Measurements from ENCODE around the gene DCAF16.

DCAF16 gene

DNA sequence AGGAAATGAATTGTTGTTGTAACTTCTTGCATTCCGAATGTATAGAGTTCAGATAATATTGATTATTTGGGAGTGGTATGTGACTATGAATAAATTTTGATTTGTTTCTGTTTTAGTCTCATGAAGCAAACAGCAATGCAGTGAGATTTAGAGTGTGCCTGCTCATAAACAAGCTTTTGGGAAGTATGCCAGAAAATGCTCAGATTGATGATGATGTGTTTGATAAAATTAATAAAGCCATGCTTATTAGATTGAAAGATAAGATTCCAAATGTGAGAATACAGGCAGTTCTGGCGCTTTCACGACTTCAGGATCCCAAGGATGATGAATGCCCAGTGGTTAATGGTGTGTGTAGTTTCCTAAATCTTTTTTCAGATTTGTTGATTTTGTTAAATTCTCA lies 2.2 kb upstream of the DCAF16 start:
- Histone ChIP-seq H3K27ac (ENCODE audit: extremely low read depth, low read depth, low read length) (no peak overlapping the region), H3K4me3 (ENCODE audit: low read depth, low read length) (peak overlapping the region; percentile 91), H3K36me3 (ENCODE audit: control insufficient read depth in 2 of 2, insufficient read depth in 1 of 2, low read length in 2 of 2) (peaks cover 9 to 48% of the 10 kb centered on the region in 2 experiments; a peak in 2 of 3 replicates), H3K9me3 (ENCODE audit: control insufficient read depth, insufficient read depth, low read depth, low read length) (no peaks in the 10 kb centered on the region), H3K4me1 (ENCODE audit: control insufficient read depth, insufficient read depth, low read length) (no peaks in the 10 kb centered on the region)
- ChIA-PET CTCF (interaction anchor here (0.6 kb wide), 1 partner anchor 207 kb away, joined by 3 read pairs; no protein-coding TSS in a partner anchor), POLR2A (no interaction called here)
- no peak for TF ChIP-seq YY2 (tag by site-specific recombination; IDR thresholded peaks at IDR 0.05)
- no peak for TF ChIP-seq ZNF112 (tag by site-specific recombination; IDR thresholded peaks at IDR 0.05)
- no peak for TF ChIP-seq ZNF621 (tag by site-specific recombination; IDR thresholded peaks at IDR 0.05)

DNA sequence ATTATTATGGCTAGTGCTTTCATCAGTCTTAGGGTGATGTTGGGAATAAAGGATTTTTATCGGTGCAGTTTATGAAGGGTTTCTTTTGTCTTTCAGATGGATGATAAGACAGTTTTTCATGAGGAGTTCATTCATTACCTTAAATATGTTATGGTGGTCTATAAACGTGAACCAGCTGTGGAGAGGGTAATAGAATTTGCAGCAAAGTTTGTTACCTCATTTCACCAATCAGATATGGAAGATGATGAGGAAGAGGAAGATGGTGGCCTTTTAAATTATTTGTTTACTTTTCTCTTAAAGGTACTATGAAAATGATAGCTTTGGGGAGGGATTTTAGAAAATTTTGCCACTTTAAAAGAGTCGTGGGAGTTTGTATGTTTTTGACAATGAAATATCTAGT lies 1.6 kb upstream of the DCAF16 start:
- no peak for TF ChIP-seq MEIS1 (CRISPR knock-in tag; IDR thresholded peaks at IDR 0.05; ENCODE audit: borderline replicate concordance)
- TF ChIP-seq, protein P1, sequence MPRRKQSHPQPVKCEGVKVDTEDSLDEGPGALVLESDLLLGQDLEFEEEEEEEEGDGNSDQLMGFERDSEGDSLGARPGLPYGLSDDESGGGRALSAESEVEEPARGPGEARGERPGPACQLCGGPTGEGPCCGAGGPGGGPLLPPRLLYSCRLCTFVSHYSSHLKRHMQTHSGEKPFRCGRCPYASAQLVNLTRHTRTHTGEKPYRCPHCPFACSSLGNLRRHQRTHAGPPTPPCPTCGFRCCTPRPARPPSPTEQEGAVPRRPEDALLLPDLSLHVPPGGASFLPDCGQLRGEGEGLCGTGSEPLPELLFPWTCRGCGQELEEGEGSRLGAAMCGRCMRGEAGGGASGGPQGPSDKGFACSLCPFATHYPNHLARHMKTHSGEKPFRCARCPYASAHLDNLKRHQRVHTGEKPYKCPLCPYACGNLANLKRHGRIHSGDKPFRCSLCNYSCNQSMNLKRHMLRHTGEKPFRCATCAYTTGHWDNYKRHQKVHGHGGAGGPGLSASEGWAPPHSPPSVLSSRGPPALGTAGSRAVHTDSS (tag by site-specific recombination; IDR thresholded peaks at IDR 0.05), result peak; percentile 79
- POLR2A ChIA-PET, result no interaction called here
- peak overlapping the region; percentile 91 for H3K4me3 ChIP-seq (ENCODE audit: low read depth, low read length)
- CTCF ChIA-PET, result interaction anchor here (0.6 kb wide), 1 partner anchor 208 kb away, joined by 3 read pairs; no protein-coding TSS in a partner anchor
- no peak overlapping the region for H3K27ac ChIP-seq (ENCODE audit: extremely low read depth, low read depth, low read length)
- H3K4me1 ChIP-seq (ENCODE audit: control insufficient read depth, insufficient read depth, low read length), result no peaks in the 10 kb centered on the region
- H3K36me3 ChIP-seq (ENCODE audit: control insufficient read depth in 2 of 2, insufficient read depth in 1 of 2, low read length in 2 of 2), result peaks cover 9 to 48% of the 10 kb centered on the region in 2 experiments; a peak in 2 of 3 replicates
- no peaks in the 10 kb centered on the region for H3K9me3 ChIP-seq (ENCODE audit: control insufficient read depth, insufficient read depth, low read depth, low read length)

DNA sequence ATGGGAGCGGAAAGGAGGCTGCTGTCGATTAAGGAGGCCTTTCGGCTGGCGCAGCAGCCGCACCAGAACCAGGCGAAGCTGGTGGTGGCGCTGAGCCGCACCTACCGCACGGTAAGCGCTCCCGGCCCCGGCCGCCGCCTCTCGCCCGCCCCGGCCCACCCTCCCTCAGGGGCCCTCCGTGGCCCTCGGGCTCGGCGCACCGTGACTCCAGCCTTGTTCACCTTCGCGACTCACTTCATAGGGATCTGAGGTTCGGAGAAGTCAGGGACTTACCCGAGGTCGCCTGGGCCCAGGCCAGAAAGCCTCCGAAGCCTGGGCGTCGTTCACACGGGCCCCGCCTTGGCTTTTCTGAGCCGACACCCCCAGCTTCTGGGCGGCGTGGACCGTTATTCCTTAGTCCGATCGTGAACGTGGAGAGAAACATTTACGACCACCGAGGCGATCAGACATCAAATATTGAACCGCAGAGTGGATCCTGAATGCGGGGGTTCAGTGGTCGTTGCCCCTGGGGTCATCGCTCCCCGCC lies 584 bp upstream of the DCAF16 start:
- Histone ChIP-seq H3K9me3 (ENCODE audit: control insufficient read depth, insufficient read depth, low read depth, low read length) (no peaks in the 10 kb centered on the region), H3K36me3 (ENCODE audit: control insufficient read depth in 2 of 2, insufficient read depth in 1 of 2, low read length in 2 of 2) (peaks cover 9 to 42% of the 10 kb centered on the region in 2 experiments; a peak in 2 of 3 replicates), H3K4me1 (ENCODE audit: control insufficient read depth, insufficient read depth, low read length) (no peaks in the 10 kb centered on the region), H3K27ac (ENCODE audit: extremely low read depth, low read depth, low read length) (peak overlapping the region; percentile 65), H3K4me3 (ENCODE audit: low read depth, low read length) (peak overlapping the region; percentile 91)
- CTCF ChIA-PET, result no interaction called here
- POLR2A ChIA-PET, result interaction anchor here (0.6 to 1.4 kb wide), 5 partner anchors 10 to 234 kb away, joined by 3 to 6 read pairs (median 4); partner anchors contain the start of genes LAP3 and MED28
- TF ChIP-seq, protein P2, sequence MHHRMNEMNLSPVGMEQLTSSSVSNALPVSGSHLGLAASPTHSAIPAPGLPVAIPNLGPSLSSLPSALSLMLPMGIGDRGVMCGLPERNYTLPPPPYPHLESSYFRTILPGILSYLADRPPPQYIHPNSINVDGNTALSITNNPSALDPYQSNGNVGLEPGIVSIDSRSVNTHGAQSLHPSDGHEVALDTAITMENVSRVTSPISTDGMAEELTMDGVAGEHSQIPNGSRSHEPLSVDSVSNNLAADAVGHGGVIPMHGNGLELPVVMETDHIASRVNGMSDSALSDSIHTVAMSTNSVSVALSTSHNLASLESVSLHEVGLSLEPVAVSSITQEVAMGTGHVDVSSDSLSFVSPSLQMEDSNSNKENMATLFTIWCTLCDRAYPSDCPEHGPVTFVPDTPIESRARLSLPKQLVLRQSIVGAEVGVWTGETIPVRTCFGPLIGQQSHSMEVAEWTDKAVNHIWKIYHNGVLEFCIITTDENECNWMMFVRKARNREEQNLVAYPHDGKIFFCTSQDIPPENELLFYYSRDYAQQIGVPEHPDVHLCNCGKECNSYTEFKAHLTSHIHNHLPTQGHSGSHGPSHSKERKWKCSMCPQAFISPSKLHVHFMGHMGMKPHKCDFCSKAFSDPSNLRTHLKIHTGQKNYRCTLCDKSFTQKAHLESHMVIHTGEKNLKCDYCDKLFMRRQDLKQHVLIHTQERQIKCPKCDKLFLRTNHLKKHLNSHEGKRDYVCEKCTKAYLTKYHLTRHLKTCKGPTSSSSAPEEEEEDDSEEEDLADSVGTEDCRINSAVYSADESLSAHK (tag by site-specific recombination; IDR thresholded peaks at IDR 0.05), result no peak
- TF ChIP-seq, protein P3, sequence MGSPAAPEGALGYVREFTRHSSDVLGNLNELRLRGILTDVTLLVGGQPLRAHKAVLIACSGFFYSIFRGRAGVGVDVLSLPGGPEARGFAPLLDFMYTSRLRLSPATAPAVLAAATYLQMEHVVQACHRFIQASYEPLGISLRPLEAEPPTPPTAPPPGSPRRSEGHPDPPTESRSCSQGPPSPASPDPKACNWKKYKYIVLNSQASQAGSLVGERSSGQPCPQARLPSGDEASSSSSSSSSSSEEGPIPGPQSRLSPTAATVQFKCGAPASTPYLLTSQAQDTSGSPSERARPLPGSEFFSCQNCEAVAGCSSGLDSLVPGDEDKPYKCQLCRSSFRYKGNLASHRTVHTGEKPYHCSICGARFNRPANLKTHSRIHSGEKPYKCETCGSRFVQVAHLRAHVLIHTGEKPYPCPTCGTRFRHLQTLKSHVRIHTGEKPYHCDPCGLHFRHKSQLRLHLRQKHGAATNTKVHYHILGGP (tag by site-specific recombination; IDR thresholded peaks at IDR 0.05), result no peak
- TF ChIP-seq, protein P4, sequence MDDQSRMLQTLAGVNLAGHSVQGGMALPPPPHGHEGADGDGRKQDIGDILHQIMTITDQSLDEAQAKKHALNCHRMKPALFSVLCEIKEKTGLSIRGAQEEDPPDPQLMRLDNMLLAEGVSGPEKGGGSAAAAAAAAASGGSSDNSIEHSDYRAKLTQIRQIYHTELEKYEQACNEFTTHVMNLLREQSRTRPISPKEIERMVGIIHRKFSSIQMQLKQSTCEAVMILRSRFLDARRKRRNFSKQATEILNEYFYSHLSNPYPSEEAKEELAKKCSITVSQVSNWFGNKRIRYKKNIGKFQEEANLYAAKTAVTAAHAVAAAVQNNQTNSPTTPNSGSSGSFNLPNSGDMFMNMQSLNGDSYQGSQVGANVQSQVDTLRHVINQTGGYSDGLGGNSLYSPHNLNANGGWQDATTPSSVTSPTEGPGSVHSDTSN (CRISPR knock-in tag; IDR thresholded peaks at IDR 0.05), result peak; percentile 38; the same call in 1 of the 2 replicates
- TF ChIP-seq ZNF132 (tag by site-specific recombination; IDR thresholded peaks at IDR 0.05; ENCODE audit: borderline replicate concordance) (no peak), ZBTB20 (tag by site-specific recombination; IDR thresholded peaks at IDR 0.05) (0 out of 2 replicates have a peak, but pooled peaks have one; percentile 8), ZNF561 (tag by site-specific recombination; IDR thresholded peaks at IDR 0.05; ENCODE audit: borderline replicate concordance) (no peak), ZNF354C (tag by site-specific recombination; IDR thresholded peaks at IDR 0.05; ENCODE audit: borderline replicate concordance, low read depth) (no peak), EGR2 (tag by site-specific recombination; IDR thresholded peaks at IDR 0.05; ENCODE audit: low read depth) (no peak), FEZF1 (tag by site-specific recombination; IDR thresholded peaks at IDR 0.05) (no peak), SP3 (tag by site-specific recombination; IDR thresholded peaks at IDR 0.05) (no peak), KLF8 (tag by site-specific recombination; IDR thresholded peaks at IDR 0.05) (peak; percentile 16; the same call in 1 of the 2 replicates), ZNF501 (tag by site-specific recombination; IDR thresholded peaks at IDR 0.05) (peak; percentile 52; the same call in 1 of the 2 replicates), GLIS1 (tag by site-specific recombination; IDR thresholded peaks at IDR 0.05) (no peak), IKZF3 (tag by site-specific recombination; IDR thresholded peaks at IDR 0.05) (0 out of 2 replicates have a peak, but pooled peaks have one; percentile 28), ZFP69B (tag by site-specific recombination; IDR thresholded peaks at IDR 0.05) (0 out of 2 replicates have a peak, but pooled peaks have one; percentile 6), ZFP37 (tag by site-specific recombination; IDR thresholded peaks at IDR 0.05) (no peak)
